Putamen (tissue), 1 donor: ENCODE measurements around the gene NPAS1.
A peak's percentile ranks its signal among the peaks of the same experiment; 100 is the strongest.
"Not testable (repeated sequence)": the region's sequence is repeated elsewhere in the genome, so short reads cannot be mapped to it uniquely, and the experiment has no call there.

Experiments
- DNase-seq: peaks from one replicate; pipeline ENCODE4 v3.0.0-alpha.2; 2016; ENCODE audit warnings: low spot score

Gene NPAS1

DNA sequence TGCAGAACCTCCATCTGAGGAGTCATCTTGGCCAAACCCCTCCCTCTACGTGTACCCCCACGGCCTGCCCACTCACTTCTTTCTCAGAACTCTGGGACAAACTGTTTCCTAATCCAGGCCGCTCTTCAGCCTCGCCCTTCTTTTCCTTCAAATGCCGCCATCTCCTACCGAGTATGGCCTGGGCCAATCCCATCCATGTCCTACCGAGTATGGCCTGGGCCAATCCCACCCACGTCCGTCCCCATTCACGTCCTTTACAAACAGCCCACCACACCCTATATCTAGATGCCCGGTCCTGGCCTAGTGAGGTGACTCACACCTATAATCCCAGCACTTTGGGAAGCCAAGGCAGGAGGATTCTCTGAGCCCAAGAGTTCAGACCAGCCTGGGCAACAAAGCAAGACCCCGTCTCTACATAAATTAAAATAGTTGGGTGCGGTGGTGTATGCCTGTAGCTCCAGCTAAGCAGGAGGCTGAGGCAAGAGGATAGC, 27.7 kb downstream of the NPAS1 start:
- DNase-seq = no peak

- DNase-seq = peak; percentile 88
Observed at GRCh38 chr19:47047763-47048405, 28.2 kb downstream of the NPAS1 start.

- DNase-seq = no peak
Observed at GRCh38 chr19:47049307-47049700, 29.7 kb downstream of the NPAS1 start.

DNA sequence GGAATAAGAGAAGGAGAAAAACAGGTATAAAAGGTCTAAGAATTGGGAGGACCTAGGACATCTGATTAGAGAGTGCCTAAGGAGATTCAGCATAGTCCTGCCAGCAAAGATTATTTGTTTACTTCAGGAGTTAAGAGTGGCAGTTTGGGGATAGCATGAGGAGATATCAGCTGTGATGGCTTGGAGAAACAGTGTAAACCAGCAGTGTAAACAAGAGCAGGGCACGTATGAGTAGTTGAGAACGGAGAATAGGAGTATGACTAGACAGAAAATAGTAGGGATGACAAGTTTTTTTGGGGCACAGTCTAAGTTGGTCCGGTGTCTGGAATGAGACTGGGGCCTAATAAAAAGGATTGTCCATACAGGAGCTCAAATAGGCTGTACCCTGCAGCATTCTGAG, 30.9 kb downstream of the NPAS1 start:
- not testable (repeated sequence) for DNase-seq

DNA sequence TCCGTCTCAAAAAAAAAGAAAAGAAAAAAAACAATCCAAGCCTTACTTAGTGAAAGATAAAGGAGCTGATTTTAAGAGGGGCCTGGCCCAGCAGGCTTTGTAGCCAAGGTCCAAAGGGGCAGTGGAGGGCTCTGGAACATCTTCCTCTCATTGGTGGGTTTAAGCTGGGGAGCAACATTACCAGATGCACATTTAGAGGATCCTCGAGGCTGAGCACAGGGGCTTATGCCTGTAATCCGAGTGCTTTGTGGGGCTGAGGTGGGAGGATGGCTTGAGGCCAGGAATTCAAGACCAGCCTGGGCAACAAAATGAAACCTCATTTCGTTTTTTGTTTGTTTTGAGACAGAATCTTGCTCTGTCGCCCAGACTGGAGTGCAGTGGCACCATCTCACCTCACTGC, 36.8 kb downstream of the NPAS1 start:
- DNase-seq = no peak

DNA sequence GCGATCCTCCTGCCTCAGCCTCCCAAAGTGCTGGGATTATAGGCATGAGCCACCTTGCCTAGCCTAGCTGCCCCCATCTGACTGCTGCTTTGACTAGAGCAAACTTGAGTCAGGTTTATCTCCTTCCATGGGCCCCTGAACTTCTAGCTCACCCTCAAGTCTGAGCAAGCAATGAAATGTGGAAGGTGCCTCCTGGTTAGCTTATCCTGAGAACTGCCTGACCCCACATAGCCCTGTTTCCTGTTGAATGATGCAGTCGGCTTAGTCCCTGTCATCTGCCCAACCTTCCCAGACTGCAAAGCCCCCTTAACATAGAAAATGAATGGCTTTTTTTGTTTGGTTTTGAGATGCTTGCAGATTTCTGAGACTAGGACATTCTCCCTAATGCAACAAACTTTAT, 37.7 kb downstream of the NPAS1 start:
- DNase-seq = no peak

DNA sequence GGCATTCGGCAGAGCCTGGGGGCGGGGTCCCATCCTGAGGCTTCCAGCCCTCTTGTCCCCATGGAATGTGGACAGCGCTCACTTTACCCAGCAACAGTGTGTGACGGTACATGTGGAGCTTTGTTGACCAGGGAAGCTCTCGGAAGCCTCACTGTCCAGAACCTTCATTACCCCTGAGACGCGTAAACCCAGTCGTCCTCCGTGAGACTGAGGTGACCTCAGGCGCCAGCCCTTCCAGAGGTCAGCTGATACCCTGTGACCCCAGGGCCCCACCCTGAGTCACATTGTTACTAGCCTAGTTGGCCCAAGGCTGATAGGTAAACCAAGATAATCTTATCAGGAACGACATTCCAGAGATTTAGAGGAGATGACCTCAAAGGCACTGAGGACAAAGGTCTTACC, 39.0 kb downstream of the NPAS1 start:
- no peak for DNase-seq

DNA sequence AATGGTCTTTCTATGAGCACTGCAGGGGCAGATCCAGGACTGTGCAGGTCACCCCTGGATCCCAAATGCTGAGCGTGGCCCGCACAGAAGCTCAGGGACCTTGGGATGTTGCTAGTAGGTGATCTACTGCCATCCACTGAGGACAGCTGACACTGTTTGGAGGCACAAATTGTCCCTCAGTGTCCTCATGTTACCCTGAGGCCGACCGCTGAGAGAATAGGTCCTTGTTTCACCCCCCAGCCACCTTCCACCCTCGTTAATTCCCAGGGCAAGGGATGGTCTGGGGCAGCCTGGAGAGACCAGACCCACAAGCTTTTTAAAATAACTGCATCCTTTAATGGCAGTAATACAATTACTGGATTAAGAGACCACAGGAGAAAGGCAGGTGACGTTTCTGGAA, 44.2 kb downstream of the NPAS1 start:
- DNase-seq = no peak

- no peak for DNase-seq
Observed at GRCh38 chr19:47065242-47065641, 45.6 kb downstream of the NPAS1 start.

DNA sequence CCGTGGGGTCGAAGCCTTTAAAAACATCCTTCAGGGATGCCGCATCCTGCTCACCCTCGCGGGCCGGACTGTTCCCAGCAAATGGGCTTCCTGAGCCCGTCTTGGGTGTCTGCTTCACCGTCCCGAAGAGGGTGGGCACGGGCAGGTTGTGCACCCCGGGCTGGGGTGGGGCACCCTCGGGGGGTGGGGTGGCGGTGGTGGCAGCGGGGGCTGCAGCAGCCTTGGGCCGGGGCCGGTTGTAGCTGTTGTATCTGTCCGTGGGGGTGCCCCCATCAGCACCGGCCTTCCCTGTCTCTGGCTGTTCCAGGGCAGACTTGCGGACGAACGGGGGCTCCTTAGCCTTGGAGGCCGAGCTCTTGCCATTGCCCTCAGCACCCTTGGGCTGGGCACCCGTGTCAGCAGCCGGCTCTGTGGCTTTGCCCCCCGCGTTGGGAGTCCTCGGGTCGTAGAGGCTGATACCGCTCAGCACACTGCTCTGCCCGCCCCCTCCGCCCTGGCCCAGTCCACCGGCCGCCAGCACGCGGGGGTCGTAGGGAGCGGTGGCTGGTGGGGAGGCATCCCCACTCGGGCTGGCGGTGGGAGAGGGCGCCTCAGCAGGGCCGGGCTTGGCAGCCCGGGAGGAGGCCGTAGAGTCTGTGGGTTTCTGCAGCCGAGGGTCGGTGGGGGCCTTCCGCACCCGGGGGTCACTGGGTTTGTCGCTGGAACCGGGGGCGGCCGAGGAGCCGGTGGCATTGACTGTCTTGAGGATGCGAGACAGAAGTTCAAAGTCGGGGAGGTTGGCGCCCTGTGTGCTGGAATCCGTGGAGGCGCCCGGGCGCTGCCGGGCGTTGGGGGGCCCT, 47.0 kb downstream of the NPAS1 start:
- DNase-seq = no peak

- DNase-seq = no peak
Observed at GRCh38 chr19:47067215-47067847, 47.7 kb downstream of the NPAS1 start.

DNA sequence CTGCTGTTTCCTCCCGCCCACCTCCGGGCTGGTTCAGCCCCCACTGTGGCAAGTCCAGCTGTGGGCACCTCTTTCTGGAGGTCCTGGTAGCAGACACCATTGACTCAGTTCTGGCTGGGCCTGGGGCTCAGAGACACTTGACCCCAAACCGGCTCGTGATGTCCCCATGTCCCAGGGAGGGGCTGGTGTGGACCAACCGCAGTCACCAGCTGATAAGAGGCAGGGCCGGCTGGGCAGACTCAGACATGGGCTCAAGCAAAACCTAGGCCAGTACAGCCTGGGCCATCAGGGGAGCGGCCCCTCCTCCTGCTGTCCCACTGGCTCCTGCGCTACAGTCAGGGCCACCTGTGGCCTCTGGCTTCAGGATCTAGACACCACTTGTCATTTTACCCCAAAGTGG, 48.6 kb downstream of the NPAS1 start:
- DNase-seq = no peak

DNA sequence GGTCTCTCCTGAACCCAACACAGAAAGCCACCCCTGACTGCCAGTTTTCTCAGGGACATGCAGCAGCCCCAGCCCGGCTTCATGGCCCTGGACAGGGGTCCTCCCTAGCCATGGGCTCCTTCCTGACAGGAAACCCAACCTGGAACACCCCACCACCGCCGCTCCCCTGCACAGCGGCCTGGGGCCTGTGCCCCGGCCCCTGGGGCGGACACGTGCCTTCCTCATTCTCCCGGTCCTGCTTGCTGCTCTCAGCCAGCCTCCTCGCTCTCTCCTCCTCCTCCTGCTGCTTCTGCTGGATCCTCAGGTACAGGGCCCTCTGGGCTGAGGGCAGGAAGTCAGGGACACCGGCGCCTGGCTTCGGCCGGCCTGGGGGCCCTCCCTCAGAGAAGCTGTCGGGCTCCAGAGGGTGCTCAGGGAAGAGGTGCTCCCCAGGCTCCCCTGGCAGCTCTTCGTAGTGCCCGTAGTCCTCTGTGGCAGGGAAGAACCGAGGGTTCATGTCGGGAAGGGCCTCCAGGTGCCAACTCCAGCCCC, 49.3 kb downstream of the NPAS1 start:
- DNase-seq = no peak

GRCh38 chr19:47069795-47070194, 50.2 kb downstream of the NPAS1 start:
- DNase-seq = no peak

DNA sequence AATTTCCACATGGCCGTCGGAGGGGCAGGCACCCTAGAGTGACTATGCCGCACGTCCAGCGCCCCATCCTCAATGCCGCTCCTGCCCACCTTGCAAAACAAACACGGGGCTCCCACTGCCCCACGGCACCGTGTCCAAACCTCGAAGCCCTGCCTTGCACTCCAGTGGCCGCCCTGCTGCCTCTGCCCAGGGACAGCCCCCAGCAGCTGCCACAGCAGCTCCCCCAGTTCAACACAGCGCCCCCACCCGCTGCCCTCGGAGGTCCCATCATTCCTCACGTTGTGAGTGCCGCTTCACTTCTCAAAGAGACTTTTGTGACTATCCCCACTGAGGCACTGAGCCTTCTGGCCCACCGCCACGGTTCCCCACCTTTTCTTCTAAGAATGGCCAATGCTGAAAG, 51.1 kb downstream of the NPAS1 start:
- no peak for DNase-seq

DNA sequence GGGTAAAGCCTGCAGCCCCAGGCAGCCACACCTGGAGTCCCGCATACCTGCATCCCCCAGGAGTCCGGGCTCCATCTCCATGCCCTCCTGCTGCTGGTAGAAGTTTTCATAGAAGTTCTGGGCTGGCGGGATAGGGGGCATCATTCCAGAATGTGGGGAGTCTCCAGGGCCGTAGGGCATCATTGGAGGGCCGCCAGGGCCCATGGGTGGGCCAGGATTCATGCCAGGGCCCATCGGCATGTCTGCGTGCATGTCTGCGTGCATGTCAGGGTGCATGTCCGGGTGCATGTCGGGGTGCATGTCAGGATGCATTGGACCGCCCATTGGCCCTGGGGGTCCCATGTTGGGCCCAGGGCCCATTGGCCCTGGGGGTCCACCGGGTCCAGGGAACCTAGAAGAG, 52.1 kb downstream of the NPAS1 start:
- no peak for DNase-seq

DNA sequence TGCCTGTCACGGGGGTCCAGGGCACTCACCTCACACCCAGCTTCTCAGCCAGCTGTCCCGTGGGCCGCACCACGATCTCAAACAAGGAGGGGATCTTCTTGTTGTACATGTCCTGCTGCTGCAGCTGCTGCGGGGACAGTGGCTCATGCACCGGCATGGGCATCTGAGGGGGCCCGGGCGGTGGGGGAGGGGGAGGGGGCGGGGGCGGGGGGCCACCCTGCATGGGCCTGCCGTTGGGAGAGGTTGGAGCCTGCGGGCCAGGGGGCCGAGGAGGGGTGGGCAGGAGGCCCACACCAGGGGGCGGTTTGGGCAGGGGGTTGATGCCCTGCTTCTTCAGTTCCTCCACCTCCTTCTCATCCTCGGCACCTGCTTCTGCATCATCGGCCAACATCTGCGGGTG, 52.7 kb downstream of the NPAS1 start:
- no peak for DNase-seq

DNA sequence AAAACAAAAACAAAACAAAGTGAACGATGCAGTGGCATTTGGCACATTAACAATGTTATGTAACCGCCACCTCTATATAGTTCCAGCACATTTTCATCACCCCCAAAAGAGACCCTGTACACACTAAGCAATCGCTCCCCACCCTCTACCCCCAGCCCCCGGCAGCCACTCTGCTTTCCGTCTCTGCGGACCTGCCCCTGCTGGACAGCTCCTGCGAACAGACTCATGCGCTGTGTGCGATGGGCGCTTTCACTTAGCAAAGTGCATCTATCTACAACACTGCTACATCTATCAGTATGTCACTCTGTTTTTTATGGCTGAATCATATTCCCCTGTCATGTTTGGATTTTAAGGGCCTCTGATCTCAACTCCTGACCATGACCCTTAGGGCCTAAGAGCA, 53.9 kb downstream of the NPAS1 start:
- no peak for DNase-seq

DNA sequence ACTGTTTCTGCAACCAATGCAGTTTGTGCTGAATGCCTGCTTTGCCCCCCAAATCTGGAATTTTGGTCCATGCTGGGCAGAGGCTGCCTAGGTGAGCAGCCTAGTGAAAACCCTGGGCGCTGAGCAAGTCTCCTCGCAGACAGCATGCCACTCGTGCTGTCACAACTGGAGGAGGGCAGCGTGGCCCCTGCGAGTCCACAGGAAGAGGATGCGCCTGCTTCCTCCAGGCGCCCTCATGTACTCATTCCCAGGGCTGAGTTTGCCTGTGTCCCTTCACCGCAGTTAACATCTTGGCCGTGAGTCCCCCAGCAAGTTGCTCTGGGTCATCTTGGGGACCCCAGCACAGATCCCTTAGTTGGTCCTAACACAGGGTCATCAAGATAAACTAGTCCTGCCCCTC, 55.0 kb downstream of the NPAS1 start:
- DNase-seq = no peak

- DNase-seq = no peak
Observed at GRCh38 chr19:47075179-47075810, 55.7 kb downstream of the NPAS1 start.

- DNase-seq = no peak
Observed at GRCh38 chr19:47075941-47076340, 56.3 kb downstream of the NPAS1 start.

- not testable (repeated sequence) for DNase-seq
Observed at GRCh38 chr19:47078351-47078750, 58.7 kb downstream of the NPAS1 start.
